Measurements from ENCODE around the gene PLCG2.
"Not testable (repeated sequence)": the region's sequence is repeated elsewhere in the genome, so short reads cannot be mapped to it uniquely, and the experiment has no call there.

PLCG2 gene

DNA sequence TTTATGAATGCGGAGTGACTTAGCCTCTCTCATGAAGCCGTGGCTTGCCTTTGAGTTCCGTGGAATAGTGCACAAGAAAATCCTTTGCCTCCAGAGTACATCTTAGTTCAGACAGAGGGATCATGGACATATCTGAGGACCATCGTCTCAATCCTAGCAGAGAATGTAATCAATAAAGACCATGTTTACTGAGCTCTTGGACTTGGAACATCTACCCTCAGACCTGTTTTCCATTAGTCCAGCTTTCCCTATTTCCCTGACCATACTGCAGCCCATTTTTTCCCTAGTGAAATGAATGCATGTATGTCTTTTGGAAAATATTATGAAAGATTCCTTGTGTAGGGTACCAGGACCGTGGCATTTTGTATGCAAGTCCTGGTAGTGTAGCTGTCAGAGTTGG is 90.2 kb downstream of the PLCG2 start:
- H3K36me3 ChIP-seq (ENCODE audit: insufficient read depth, low read length): no peaks in the 10 kb centered on the region
- peaks cover 12% of the 10 kb centered on the region for H3K4me1 ChIP-seq (ENCODE audit: insufficient read depth, low read length)
- H3K9ac ChIP-seq (ENCODE audit: low read depth, low read length): no peak overlapping the region
- H3K9me3 ChIP-seq (ENCODE audit: control insufficient read depth, insufficient read depth, low read length): no peaks in the 10 kb centered on the region

DNA sequence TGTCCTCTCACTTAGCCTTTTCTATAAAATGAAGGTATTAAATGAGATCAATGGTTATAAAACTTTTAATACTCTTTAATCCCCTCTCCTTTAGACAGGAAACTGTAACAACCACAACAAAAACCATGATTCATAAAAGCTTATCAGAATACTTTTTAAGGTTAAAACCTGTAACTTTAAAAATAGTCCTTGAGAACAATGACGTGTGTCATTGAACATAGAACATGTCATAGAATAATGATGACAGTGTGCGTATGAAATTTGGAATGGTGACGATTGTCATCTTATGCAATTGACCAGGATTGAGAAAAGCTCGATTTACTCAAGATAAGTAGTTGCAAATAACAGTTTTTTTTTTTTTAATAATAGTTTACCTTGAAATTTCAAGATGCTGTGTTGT is 94.1 kb downstream of the PLCG2 start:
- Histone ChIP-seq H3K9ac (ENCODE audit: low read depth, low read length) (no peak overlapping the region), H3K36me3 (ENCODE audit: insufficient read depth, low read length) (no peaks in the 10 kb centered on the region), H3K4me1 (ENCODE audit: insufficient read depth, low read length) (peaks cover 13% of the 10 kb centered on the region), H3K9me3 (ENCODE audit: control insufficient read depth, insufficient read depth, low read length) (no peaks in the 10 kb centered on the region)

DNA sequence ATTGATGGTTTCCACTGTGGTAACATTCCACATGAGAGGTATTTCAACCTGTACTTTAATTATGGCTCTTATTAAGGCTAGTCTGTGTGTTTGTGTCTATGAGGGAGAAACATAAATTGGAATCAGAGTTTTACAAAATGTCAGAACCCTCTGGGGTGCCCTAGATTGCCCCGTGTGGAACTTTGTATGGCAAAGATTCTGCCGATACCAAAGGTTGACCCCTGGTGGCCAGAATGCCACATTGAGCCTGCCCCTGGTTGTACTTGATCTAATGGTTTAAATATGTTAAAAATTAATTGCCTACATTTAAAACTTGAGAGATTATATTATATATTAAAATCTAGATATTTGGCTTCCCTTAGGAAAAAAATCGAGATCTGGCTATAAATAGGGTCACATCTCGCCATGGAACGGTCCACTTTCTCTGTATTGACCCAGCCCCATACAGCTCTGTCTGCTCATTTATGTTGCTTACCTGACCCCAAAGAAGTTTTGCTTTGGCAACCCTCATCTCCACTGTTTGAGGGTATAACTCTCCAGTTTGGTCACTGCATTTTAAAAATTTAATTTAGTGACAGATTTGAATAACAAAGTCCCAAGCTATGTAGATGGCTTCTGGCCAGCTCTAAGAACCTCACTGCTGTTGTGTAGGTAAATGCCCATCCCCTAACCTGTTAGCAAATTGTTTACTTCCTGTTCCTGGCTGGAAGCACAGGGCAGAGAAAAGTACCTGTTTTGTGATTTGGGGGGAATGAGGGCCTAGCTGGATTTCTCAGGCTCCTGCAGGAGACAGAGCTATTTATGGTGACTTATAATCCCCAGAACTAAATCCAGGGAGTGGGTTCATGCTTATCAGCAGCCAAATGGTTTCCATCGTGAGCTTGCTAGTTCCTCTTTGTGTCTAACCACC is 95.0 kb downstream of the PLCG2 start:
- Histone ChIP-seq H3K4me1 (ENCODE audit: insufficient read depth, low read length) (peaks cover 20% of the 10 kb centered on the region), H3K36me3 (ENCODE audit: insufficient read depth, low read length) (no peaks in the 10 kb centered on the region), H3K9me3 (ENCODE audit: control insufficient read depth, insufficient read depth, low read length) (no peaks in the 10 kb centered on the region), H3K9ac (ENCODE audit: low read depth, low read length) (no peak overlapping the region; the same call in none of the 2 replicates)

DNA sequence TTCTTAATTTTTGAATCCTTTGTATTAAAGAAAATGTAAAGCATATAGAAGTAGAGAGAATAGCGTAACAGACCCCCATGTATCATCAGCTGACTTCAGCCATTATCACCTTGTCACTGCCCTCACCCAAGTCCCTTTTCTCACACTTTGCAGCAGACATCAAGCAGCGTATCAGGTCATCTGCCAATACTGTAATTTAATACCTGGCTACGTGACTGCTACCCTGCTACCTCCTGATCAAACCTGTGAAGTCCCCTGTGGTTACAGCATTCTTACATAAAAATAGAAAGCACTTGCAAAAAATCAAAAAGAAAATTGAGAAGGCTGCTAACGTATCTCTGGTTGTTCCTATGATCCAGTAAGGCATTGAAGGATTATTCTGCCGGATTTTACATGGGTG is 96.4 kb downstream of the PLCG2 start:
- Histone ChIP-seq H3K9me3 (ENCODE audit: control insufficient read depth, insufficient read depth, low read length) (no peaks in the 10 kb centered on the region), H3K9ac (ENCODE audit: low read depth, low read length) (no peak overlapping the region), H3K4me1 (ENCODE audit: insufficient read depth, low read length) (peaks cover 26% of the 10 kb centered on the region), H3K36me3 (ENCODE audit: insufficient read depth, low read length) (no peaks in the 10 kb centered on the region)

DNA sequence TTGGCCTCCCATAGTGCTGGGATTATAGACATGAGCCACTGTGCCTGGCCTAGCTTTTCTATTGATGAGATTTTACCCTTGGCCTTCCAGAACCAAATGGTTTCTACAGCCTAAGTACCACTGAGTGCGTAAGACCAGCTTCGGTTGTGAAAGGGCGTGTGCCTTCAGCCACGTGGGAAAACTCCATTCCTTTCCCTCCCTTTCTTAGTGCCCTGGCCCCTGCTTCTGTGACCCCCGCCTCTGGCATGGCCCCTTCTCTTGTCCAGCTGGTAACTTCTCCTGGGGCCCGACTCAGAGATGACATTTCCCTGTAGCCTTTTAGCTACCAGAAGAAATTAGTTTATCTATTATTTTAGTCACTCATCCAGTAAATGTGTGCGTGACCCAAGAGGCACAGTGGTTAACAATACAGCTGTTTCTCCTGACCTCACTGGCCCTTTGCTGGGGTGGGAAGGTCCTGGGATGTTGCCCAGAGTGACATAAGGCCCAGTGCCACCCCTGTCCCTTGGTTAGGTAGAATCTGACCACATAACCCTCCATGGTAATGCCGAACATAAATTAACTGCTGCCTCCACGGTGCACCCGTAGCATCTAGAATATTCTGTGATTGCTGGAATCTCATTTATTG is 97.3 kb downstream of the PLCG2 start:
- Histone ChIP-seq H3K4me1 (ENCODE audit: insufficient read depth, low read length) (peaks cover 26% of the 10 kb centered on the region), H3K9me3 (ENCODE audit: control insufficient read depth, insufficient read depth, low read length) (no peaks in the 10 kb centered on the region), H3K9ac (ENCODE audit: low read depth, low read length) (no peak overlapping the region), H3K36me3 (ENCODE audit: insufficient read depth, low read length) (no peaks in the 10 kb centered on the region)

DNA sequence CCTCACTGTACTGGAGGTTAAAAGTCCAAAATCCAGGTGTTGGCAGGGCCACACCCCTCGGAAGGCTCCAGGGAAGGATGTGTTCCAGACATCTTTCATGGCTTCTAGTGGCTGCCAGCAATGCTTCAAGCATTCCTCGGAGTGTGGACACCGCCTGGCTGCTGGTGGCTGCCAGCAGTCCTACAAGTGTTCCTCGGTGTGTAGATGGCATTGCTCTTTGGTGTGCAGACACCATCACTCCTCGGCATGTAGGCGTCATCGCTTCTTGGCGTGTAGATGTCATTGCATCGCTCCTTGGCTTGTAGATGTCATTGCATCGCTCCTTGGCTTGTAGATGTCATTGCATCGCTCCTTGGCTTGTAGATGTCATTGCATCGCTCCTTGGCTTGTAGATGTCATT is 98.4 kb downstream of the PLCG2 start:
- H3K4me1 ChIP-seq (ENCODE audit: insufficient read depth, low read length): peaks cover 26% of the 10 kb centered on the region
- not testable (repeated sequence) for H3K9me3 ChIP-seq (ENCODE audit: control insufficient read depth, insufficient read depth, low read length); H3K9ac ChIP-seq (ENCODE audit: low read depth, low read length); H3K36me3 ChIP-seq (ENCODE audit: insufficient read depth, low read length)

DNA sequence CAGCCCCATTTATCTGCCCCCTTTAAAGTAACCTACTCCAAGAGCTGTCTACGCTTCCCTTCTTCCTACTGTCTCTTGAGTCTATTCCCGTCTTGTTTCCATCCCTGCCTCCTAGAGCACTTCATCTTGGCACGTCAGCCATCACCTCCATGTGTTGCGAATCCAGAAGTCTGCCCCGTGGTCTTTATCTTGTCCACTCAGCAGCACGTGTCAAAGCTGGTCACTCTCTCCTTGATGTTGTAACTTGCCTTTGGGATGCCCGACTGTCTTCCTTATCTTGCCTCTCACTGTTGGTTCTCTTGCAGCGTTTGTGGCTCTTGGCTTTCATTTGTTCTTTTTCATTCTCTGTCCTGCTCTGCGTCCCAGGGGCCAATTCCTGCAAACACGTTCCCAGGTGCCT is 99.4 kb downstream of the PLCG2 start:
- H3K9me3 ChIP-seq (ENCODE audit: control insufficient read depth, insufficient read depth, low read length): no peaks in the 10 kb centered on the region
- H3K4me1 ChIP-seq (ENCODE audit: insufficient read depth, low read length): peaks cover 26% of the 10 kb centered on the region
- no peak overlapping the region for H3K9ac ChIP-seq (ENCODE audit: low read depth, low read length)
- H3K36me3 ChIP-seq (ENCODE audit: insufficient read depth, low read length): no peaks in the 10 kb centered on the region

DNA sequence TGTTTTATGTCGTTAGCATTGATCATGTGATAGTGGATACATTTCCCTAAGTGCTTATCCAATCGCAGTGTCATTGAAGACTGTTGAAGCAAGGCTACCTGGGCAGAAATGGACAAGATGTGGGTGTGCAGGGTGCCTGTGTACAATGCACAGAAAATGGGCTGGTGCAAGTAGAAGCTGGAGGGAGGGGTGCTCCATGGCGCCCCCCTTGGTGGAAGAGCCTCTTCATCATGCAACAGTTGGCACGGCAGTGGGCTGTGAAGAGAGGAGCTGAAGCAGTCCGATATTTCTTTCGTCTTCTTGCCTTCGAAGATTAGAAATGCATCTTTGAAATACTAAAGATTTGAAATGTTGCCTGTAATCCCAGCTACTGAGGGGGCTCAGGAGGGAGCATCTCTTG is 100.5 kb downstream of the PLCG2 start:
- Histone ChIP-seq H3K9ac (ENCODE audit: low read depth, low read length) (no peak overlapping the region), H3K9me3 (ENCODE audit: control insufficient read depth, insufficient read depth, low read length) (no peaks in the 10 kb centered on the region), H3K36me3 (ENCODE audit: insufficient read depth, low read length) (no peaks in the 10 kb centered on the region), H3K4me1 (ENCODE audit: insufficient read depth, low read length) (peaks cover 19% of the 10 kb centered on the region)

DNA sequence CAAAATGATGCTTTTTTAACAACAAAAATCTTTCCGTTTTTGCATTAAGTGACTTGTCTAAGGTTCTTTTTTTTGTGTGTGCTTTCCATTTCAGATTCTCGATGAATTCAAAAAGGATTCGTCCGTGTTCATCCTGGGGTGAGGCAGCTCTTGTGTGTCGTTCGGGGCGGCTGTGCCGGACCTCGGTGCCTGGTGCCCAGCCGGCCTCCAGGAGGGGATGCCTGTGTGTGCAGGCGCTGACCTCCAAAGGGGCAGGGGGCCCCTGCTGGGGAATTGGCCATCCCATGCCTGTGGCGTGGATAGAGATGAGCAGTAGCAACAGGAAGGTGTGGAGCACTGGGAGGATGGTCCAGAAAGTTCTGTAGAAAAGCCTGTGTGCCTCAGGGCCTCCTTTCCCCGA is 101.7 kb downstream of the PLCG2 start:
- Histone ChIP-seq H3K36me3 (ENCODE audit: insufficient read depth, low read length) (no peaks in the 10 kb centered on the region), H3K4me1 (ENCODE audit: insufficient read depth, low read length) (peaks cover 13% of the 10 kb centered on the region), H3K9ac (ENCODE audit: low read depth, low read length) (no peak overlapping the region)

DNA sequence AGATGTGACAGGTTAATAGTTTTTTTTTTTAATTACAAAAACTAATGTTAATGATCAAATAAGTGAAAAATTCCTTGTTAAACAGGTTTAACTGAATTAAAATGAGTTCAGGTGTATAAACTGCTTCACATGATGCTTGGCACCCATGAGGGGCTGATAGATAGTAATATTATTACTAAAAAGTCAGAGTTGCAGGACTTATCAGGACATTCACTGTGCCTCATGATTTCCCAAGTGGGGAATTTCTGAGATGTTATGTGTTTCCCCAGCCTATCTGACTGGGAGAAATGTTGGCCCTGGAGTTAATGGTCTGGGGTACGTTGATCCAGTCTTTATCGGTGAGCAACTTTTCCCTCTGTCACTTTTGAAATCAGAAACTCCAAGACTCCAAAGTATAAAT is 102.1 kb downstream of the PLCG2 start:
- Histone ChIP-seq H3K9me3 (ENCODE audit: control insufficient read depth, insufficient read depth, low read length) (no peaks in the 10 kb centered on the region), H3K36me3 (ENCODE audit: insufficient read depth, low read length) (no peaks in the 10 kb centered on the region), H3K4me1 (ENCODE audit: insufficient read depth, low read length) (peaks cover 12% of the 10 kb centered on the region), H3K9ac (ENCODE audit: low read depth, low read length) (no peak overlapping the region)

More for the DNA sequence above, 101.7 kb downstream of the PLCG2 start:
- no peaks in the 10 kb centered on the region for H3K9me3 ChIP-seq (ENCODE audit: control insufficient read depth, insufficient read depth, low read length)

DNA sequence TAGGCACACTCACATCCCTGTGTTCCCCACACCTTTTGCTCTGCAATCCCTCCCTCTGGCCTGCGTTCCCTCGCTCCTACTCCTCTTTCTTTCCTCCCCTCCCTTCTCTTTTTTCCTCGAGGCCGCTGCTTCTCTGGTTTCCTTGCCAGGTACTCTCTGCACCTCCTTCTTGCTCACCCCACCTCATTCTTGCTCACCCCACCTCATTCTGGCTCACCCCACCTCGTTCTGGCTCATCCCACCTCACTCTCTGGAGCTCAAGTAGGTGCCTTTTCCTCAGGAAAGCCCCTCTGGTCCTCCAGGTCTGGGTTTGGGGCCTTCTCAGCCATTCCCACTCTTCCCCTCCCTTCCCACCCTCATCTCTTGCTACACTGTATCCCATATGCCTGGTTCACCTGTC is 103.5 kb downstream of the PLCG2 start:
- H3K4me1 ChIP-seq (ENCODE audit: insufficient read depth, low read length): peaks cover 12% of the 10 kb centered on the region
- no peak overlapping the region for H3K9ac ChIP-seq (ENCODE audit: low read depth, low read length)
- H3K9me3 ChIP-seq (ENCODE audit: control insufficient read depth, insufficient read depth, low read length): no peaks in the 10 kb centered on the region
- no peaks in the 10 kb centered on the region for H3K36me3 ChIP-seq (ENCODE audit: insufficient read depth, low read length)

DNA sequence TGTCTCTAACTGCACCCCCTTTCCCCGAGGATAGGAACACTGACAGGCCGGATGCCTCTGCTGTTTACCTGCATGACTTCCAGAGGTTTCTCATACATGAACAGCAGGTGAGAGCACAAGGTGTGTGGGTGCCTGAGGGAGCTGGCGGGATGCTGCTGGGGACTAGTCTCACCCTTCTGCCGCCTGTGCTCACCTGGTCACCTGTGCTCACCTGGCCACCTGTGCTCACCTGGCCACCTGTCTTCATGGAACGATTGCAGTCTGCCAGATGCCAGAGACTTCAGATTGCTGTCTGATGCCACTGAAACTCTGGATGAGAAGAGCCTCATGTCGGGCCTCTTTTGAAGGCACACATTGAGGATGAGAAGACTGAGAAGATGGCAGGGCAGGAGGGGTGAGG is 104.1 kb downstream of the PLCG2 start:
- Histone ChIP-seq H3K36me3 (ENCODE audit: insufficient read depth, low read length) (no peaks in the 10 kb centered on the region), H3K9ac (ENCODE audit: low read depth, low read length) (no peak overlapping the region), H3K4me1 (ENCODE audit: insufficient read depth, low read length) (peaks cover 12% of the 10 kb centered on the region), H3K9me3 (ENCODE audit: control insufficient read depth, insufficient read depth, low read length) (no peaks in the 10 kb centered on the region)

DNA sequence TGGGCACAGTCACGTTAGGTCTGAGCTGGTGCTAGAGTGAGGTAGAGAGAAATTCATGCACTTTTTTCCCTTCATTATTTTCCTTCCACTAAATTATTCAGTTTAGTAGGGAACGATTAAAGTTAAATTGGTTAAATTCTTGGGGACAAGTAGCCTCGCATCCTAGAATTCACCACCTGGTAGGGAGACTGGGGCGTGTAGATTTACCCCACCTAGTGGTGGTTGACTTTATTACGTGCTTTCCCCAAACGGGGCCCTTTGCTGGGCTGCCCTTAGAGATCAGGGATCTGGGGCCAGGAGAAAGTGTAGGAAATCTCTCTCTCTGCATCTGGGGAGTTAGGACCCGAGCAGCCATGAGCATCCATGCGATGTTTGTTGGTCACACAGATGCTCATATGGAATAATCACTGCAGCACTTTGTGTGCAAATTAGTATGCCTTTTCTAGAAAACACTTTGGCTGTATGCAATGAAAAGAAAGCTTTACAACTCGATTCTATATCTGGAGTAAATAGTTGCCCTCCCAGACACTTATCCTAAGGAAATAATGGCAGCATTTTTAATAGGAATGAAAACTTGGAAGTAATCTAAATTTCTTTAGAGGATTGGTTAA is 107.0 kb downstream of the PLCG2 start:
- no peaks in the 10 kb centered on the region for H3K36me3 ChIP-seq (ENCODE audit: insufficient read depth, low read length)
- 0 out of 2 replicates have a peak, but pooled peaks cover 2% of the 10 kb centered on the region for H3K4me1 ChIP-seq (ENCODE audit: insufficient read depth, low read length)
- no peak overlapping the region for H3K9ac ChIP-seq (ENCODE audit: low read depth, low read length)
- H3K9me3 ChIP-seq (ENCODE audit: control insufficient read depth, insufficient read depth, low read length): no peaks in the 10 kb centered on the region

DNA sequence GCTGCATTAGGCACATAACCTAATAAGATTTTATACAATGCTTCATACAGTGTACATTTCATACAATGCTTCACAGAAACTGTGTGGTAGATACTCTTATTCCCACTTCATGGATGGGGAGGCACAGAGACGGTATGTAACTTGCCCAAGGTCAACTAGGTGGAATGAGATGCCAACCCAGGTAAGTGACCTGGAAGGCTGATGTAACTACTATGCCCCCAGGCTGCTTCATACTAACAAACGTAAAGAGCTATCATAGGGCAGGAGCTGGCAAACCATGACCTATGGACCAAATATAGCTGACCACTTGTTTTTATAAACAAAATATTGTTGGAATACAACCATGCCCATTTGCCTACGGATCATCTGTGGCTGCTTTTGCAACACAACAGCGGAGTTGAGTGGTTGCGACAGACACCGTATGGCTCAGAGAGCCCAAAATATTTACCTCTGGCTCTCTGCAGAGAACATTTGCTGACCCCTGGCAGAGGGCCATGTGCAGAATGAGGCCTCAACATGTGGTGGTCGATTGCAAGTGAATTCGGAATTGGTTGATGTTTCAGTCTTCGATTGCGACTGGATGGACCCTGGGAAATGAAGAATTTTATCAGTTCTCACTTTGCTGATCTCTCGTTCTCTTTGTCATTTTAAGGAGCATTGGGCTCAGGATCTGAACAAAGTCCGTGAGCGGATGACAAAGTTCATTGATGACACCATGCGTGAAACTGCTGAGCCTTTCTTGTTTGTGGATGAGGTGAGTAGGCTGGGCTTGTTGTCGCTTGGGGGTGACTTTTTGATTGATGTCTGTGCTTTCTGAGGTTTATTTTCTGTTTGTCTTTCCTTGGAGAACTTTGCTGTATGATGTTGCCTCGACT is 109.7 kb downstream of the PLCG2 start:
- no peaks in the 10 kb centered on the region for H3K36me3 ChIP-seq (ENCODE audit: insufficient read depth, low read length)
- H3K9ac ChIP-seq (ENCODE audit: low read depth, low read length): no peak overlapping the region
- no peaks in the 10 kb centered on the region for H3K9me3 ChIP-seq (ENCODE audit: control insufficient read depth, insufficient read depth, low read length)
- 0 out of 2 replicates have a peak, but pooled peaks cover 2% of the 10 kb centered on the region for H3K4me1 ChIP-seq (ENCODE audit: insufficient read depth, low read length)
